Adipocyte (in vitro differentiated cells): Measurements from ENCODE around the gene GAPDHS.
A peak's percentile ranks its signal among the peaks of the same experiment; 100 is the strongest.

Source experiments
- DNase-seq: peaks from one replicate; pipeline ENCODE4 v3.0.0-alpha.2; 2015; ENCODE audit warnings: low read depth
- H3K27me3 ChIP-seq: replicated peaks from 2 replicates; pipeline ENCODE4 v1.7.0; 2013; ENCODE audit warnings: mild to moderate bottlenecking, low read length, moderate library complexity; ENCODE audit not compliant: control insufficient read depth, insufficient read depth
- H3K36me3 ChIP-seq: 2 replicates; pipeline ENCODE4 v1.7.0; 2013; ENCODE audit warnings: low read length, mild to moderate bottlenecking, moderate library complexity; ENCODE audit not compliant: control insufficient read depth, insufficient read depth, severe bottlenecking
- H3K4me1 ChIP-seq: 2 replicates; pipeline ENCODE4 v1.7.0; 2013; ENCODE audit warnings: mild to moderate bottlenecking, low read length, moderate library complexity; ENCODE audit not compliant: control insufficient read depth, insufficient read depth
- H3K4me3 ChIP-seq: 2 replicates; pipeline ENCODE4 v1.7.0; 2013; ENCODE audit warnings: mild to moderate bottlenecking, low read length, moderate library complexity
- H3K9ac ChIP-seq: 2 replicates; pipeline ENCODE4 v1.7.0; 2013; ENCODE audit warnings: mild to moderate bottlenecking, low read length, moderate library complexity
- H3K9me3 ChIP-seq: 2 replicates; pipeline ENCODE4 v1.7.0; 2013; ENCODE audit warnings: mild to moderate bottlenecking, low read length, moderate library complexity; ENCODE audit not compliant: control insufficient read depth

The GAPDHS gene

GRCh38 chr19:35577918-35578317 is 44.7 kb downstream of the GAPDHS start:
- peaks cover 8% of the 10 kb centered on the region for H3K27me3 ChIP-seq
- DNase-seq: no peak

GRCh38 chr19:35578707-35579106 is 45.5 kb downstream of the GAPDHS start:
- no peaks in the 10 kb centered on the region for H3K36me3 ChIP-seq
- no peaks in the 10 kb centered on the region for H3K4me1 ChIP-seq
- no peak overlapping the region for H3K4me3 ChIP-seq
- no peak overlapping the region for H3K9ac ChIP-seq
- H3K27me3 ChIP-seq: peaks cover 9% of the 10 kb centered on the region
- DNase-seq: no peak
- peaks cover 30% of the 10 kb centered on the region for H3K9me3 ChIP-seq

More at GRCh38 chr19:35577918-35578317, 44.7 kb downstream of the GAPDHS start:
- no peak overlapping the region for H3K4me3 ChIP-seq
- H3K9me3 ChIP-seq: peaks cover 30% of the 10 kb centered on the region
- H3K9ac ChIP-seq: no peak overlapping the region
- H3K4me1 ChIP-seq: no peaks in the 10 kb centered on the region
- no peaks in the 10 kb centered on the region for H3K36me3 ChIP-seq

GRCh38 chr19:35582760-35583159 is 49.5 kb downstream of the GAPDHS start:
- no peak overlapping the region for H3K9ac ChIP-seq
- peaks cover 6% of the 10 kb centered on the region for H3K9me3 ChIP-seq
- no peaks in the 10 kb centered on the region for H3K36me3 ChIP-seq
- peaks cover 24% of the 10 kb centered on the region for H3K27me3 ChIP-seq
- DNase-seq: no peak
- H3K4me3 ChIP-seq: no peak overlapping the region
- H3K4me1 ChIP-seq: peaks cover 11% of the 10 kb centered on the region

- H3K9me3 ChIP-seq: peaks cover 6% of the 10 kb centered on the region
- no peak within 1 kb of the TSS for H3K9ac ChIP-seq
- H3K4me3 ChIP-seq: peak within 1 kb of the TSS; percentile 8
- peaks cover 30% of the 10 kb centered on the region for H3K27me3 ChIP-seq
- peaks cover 16% of the 10 kb centered on the region for H3K4me1 ChIP-seq
- DNase-seq: no peak
- no peaks in the 10 kb centered on the region for H3K36me3 ChIP-seq
Observed at GRCh38 chr19:35585848-35586247, 52.6 kb downstream of the GAPDHS start, which contains the start of gene PMIS2. PMIS2 (plus strand) TSS chr19:35586173; CDS start chr19:35586260, 87 bp downstream.

GRCh38 chr19:35587321-35587720 is 54.1 kb downstream of the GAPDHS start:
- Histone ChIP-seq H3K27me3 (peaks cover 30% of the 10 kb centered on the region), H3K9ac (no peak overlapping the region), H3K36me3 (no peaks in the 10 kb centered on the region), H3K4me1 (peaks cover 16% of the 10 kb centered on the region), H3K9me3 (peaks cover under 1% of the 10 kb centered on the region), H3K4me3 (peak overlapping the region; percentile 8)
- peak; percentile 14 for DNase-seq

- Histone ChIP-seq H3K27me3 (peaks cover 14% of the 10 kb centered on the region), H3K36me3 (no peaks in the 10 kb centered on the region), H3K4me1 (peaks cover 16% of the 10 kb centered on the region), H3K4me3 (no peak overlapping the region), H3K9me3 (no peaks in the 10 kb centered on the region), H3K9ac (no peak overlapping the region)
- DNase-seq: no peak
Observed at GRCh38 chr19:35590875-35591274, 57.6 kb downstream of the GAPDHS start.

- Histone ChIP-seq H3K9ac (no peak overlapping the region), H3K27me3 (peaks cover 17% of the 10 kb centered on the region), H3K4me3 (no peak overlapping the region), H3K9me3 (no peaks in the 10 kb centered on the region), H3K36me3 (no peaks in the 10 kb centered on the region), H3K4me1 (peaks cover 10% of the 10 kb centered on the region)
- DNase-seq: peak; percentile 45
Observed at GRCh38 chr19:35592226-35592625, 59.0 kb downstream of the GAPDHS start.
